Measurements from ENCODE around the gene RASD1.

RASD1 gene

GRCh38 chr17:17533901-17534441 lies 37.8 kb upstream of the RASD1 start:
- TF ChIP-seq, protein P1, sequence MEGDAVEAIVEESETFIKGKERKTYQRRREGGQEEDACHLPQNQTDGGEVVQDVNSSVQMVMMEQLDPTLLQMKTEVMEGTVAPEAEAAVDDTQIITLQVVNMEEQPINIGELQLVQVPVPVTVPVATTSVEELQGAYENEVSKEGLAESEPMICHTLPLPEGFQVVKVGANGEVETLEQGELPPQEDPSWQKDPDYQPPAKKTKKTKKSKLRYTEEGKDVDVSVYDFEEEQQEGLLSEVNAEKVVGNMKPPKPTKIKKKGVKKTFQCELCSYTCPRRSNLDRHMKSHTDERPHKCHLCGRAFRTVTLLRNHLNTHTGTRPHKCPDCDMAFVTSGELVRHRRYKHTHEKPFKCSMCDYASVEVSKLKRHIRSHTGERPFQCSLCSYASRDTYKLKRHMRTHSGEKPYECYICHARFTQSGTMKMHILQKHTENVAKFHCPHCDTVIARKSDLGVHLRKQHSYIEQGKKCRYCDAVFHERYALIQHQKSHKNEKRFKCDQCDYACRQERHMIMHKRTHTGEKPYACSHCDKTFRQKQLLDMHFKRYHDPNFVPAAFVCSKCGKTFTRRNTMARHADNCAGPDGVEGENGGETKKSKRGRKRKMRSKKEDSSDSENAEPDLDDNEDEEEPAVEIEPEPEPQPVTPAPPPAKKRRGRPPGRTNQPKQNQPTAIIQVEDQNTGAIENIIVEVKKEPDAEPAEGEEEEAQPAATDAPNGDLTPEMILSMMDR (conservative IDR thresholded peaks at IDR 0.05): no peak
- no peak overlapping the region for H3K27ac ChIP-seq

DNA sequence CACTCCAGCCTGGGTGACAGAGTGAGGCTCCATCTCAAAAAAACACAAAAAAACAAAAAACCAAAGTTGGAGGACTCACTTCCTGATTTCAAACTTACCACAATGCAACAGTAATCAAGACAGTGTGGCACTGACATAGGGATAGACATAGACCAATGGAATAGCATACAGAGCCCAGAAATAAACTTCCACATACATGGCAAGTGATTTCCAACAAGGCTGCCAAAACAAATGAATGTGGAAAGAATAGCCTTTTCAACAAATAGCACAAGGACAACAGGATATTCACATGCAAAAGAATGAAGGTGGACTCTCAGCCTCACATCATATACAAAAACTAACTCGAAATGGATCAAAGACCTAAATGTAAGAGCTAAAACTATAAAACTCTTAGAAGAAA lies 36.8 kb upstream of the RASD1 start:
- TF ChIP-seq, protein P1 (conservative IDR thresholded peaks at IDR 0.05): no peak
- no peak overlapping the region for H3K27ac ChIP-seq

GRCh38 chr17:17531156-17531555 lies 35.0 kb upstream of the RASD1 start:
- H3K27ac ChIP-seq: no peak overlapping the region
- TF ChIP-seq, protein P1 (conservative IDR thresholded peaks at IDR 0.05): no peak

- no peak overlapping the region for H3K27ac ChIP-seq
- TF ChIP-seq, protein P1 (conservative IDR thresholded peaks at IDR 0.05): no peak
Measured at GRCh38 chr17:17528696-17529652, 32.8 kb upstream of the RASD1 start.

DNA sequence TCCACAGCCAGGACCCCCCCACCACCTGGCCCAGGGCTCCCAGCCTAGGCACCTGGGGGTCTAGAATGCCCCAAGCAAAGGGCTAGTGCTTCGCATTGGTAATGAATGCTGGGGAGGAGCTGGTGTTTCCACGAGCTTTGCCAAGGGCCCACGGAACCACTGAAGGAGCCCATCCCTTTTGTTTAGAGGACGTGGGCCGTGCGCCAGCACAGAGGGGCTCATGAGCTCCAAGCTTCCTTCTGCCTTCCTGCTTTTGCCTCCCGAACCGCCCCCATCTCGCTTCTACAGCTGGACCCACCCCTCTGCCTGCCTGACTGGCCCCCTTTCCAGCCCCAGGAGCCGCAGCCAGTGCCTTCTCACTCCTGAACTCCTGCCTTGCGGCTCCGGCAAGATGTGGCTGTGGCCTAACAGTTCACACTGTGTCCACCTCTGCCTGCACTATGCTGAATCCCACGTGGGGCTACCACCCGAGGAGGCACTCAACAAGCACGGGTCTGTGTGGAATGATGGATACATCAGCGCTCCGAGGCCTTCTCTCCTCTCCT lies 31.8 kb upstream of the RASD1 start:
- TF ChIP-seq, protein P1 (conservative IDR thresholded peaks at IDR 0.05): no peak
- no peak overlapping the region for H3K27ac ChIP-seq

DNA sequence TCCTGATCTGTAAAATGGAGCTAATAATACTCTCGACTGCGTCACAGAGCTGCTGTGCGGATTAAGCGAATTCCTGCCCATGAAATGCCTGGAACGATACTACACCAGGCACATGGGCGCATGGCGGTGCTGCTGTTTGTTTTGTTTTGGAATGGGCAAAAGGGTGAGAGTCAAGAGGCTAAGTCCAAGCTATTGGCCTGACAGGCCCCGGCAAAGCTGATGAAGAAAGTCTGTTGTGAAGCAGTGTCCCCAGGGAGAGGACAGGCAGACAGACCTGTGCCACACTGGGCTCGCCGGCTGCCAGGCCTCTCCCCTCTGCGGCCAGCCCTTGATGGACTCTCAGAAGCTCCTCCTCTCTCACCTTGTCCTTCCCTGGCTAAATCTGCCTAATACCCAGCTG lies 31.3 kb upstream of the RASD1 start:
- TF ChIP-seq, protein P1 (conservative IDR thresholded peaks at IDR 0.05): no peak
- no peak overlapping the region for H3K27ac ChIP-seq

- TF ChIP-seq, protein P1 (conservative IDR thresholded peaks at IDR 0.05): no peak
- H3K27ac ChIP-seq: no peak overlapping the region
Measured at GRCh38 chr17:17526369-17526768, 30.2 kb upstream of the RASD1 start.

Data from VCaP (cell line).